Measurements from ENCODE around the gene CSTF1. TPM values are rescaled to one million over a fixed set of nuclear protein-coding genes. Genes with fewer than 3 reads are reported as not detected.
A peak's percentile ranks its signal among the peaks of the same experiment; 100 is the strongest.

Gene CSTF1
- total RNA-seq, 2 donors from 2014 or later = 47.9 to 50.1 TPM

DNA sequence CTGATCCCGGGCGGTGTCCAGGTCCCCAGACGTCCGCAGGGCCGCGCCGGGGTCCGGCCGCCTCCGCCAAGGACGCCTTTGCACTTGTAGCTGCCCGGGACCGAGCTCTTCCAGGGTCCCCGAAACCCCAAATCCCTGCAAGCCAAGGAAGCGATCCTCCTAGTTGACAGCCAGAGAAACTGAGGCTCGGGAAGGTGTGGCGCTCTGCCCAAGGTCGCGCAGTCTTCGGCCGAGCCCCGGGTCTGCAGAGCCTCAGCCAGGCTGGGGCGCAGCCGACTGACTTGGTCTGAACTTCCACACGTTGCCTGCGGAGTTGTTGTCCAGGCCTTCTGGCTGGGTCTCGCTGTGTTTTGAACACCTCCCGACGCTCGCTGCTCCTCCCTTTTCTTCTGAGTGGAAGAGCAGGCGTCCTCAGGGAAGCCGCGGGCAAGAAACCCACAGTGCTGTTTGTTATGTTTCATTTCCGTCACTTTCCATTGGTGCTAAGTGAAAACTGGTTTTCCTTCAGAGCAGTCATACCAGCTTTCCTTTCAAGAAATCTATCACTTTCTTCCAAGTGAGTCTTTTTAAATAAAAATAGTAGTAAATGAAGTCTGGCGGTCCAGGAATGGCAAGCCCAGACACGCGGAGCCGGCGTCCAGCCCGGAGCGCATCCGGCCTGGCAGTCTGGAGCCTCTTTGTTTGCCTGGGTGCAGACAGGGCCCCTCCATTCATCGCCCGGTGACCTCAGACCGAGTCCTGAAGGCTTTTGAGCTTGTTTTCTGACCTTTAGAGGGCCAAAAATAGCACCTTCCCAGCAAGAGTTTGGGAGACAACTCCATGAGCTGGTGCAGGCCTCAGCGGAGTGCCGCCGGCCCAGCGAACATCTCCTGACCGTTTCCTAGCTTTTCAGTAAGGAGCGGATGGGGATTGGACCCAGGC lies 33.0 kb upstream of the CSTF1 start:
- H3K27ac Mint-ChIP-seq = peak overlapping the region; percentile 80
- peaks cover 5% of the 10 kb centered on the region for H3K36me3 Mint-ChIP-seq (ENCODE audit: low read depth)
- no peaks in the 10 kb centered on the region for H3K9me3 Mint-ChIP-seq
- Histone ChIP-seq H3K4me3 (ENCODE audit: low read length) (peak overlapping the region; percentile 91), H3K27me3 (ENCODE audit: control insufficient read depth, insufficient read depth, low read length, poor library complexity, severe bottlenecking) (no peaks in the 10 kb centered on the region), H3K9ac (ENCODE audit: extremely low read depth, low read length, poor library complexity, severe bottlenecking) (peak overlapping the region; percentile 44), H3K36me3 (ENCODE audit: control insufficient read depth, insufficient read depth, low read length) (no peaks in the 10 kb centered on the region), H3K9me3 (ENCODE audit: control insufficient read depth, low read length) (no peaks in the 10 kb centered on the region), H3K4me1 (ENCODE audit: control insufficient read depth, insufficient read depth, low read length) (peaks cover 11% of the 10 kb centered on the region), H3K27ac (ENCODE audit: low read depth, low read length) (peak overlapping the region; percentile 62)
- peak overlapping the region; percentile 82 for H3K4me3 Mint-ChIP-seq
- TF ChIP-seq CTCF (conservative IDR thresholded peaks at IDR 0.05) = no peak
- WGBS, 2 experiments (ENCODE audit: insufficient coverage in 1 of 2, insufficient read length in 1 of 2) = 15 to 25% methylated on average over 36 to 51 of the region's 51 CpGs
- no peaks in the 10 kb centered on the region for H3K27me3 Mint-ChIP-seq (ENCODE audit: insufficient read depth)
- peaks cover 19% of the 10 kb centered on the region for H3K4me1 Mint-ChIP-seq
- DNase-seq = peak; percentile 69

DNA sequence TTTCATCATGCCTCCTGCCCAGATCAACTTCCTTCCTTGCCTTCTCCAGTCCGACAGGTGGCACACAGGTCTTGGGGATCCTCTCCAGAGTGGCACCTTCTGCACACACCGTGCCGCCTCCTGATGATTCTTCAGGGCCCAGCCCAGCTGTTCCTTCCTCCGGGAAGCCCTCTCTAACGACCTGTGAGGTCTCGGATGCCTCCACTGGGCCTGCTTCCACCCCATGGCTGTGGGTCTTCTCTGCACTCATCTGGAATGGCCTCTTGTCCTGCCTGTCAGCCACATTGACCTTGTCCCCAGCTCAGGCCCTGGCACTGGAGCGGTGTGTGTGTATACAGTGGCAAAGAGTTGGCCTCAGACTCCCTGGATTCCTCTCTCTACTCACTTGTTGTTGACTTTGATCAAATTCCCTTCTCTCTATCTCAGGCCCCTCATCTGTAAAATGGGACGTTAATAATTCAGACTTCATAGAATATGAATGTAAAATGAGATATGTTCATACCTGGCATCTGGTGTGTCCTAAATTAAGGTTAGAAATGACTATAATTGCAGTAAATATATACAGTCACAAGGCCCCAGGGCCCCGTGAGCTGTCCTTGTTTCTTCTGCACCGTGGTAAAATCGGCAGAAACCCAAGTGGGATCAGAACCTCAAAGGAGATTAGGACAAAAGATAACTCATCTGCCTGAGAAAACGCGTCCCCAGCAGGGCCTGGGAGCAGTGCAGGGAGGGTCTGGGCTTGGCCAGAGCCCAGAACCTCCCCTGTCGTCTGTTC lies 32.1 kb upstream of the CSTF1 start:
- H3K36me3 ChIP-seq (ENCODE audit: control insufficient read depth, insufficient read depth, low read length) = no peaks in the 10 kb centered on the region
- H3K9ac ChIP-seq (ENCODE audit: extremely low read depth, low read length, poor library complexity, severe bottlenecking) = no peak overlapping the region
- Mint-ChIP-seq H3K27ac (no peak overlapping the region), H3K36me3 (ENCODE audit: low read depth) (peaks cover 11% of the 10 kb centered on the region), H3K27me3 (ENCODE audit: insufficient read depth) (no peaks in the 10 kb centered on the region), H3K4me1 (peaks cover 19% of the 10 kb centered on the region), H3K9me3 (no peaks in the 10 kb centered on the region), H3K4me3 (peak overlapping the region; percentile 82)
- H3K27me3 ChIP-seq (ENCODE audit: control insufficient read depth, insufficient read depth, low read length, poor library complexity, severe bottlenecking) = no peaks in the 10 kb centered on the region
- H3K9me3 ChIP-seq (ENCODE audit: control insufficient read depth, low read length) = no peaks in the 10 kb centered on the region
- WGBS, 2 experiments (ENCODE audit: insufficient coverage in 1 of 2, insufficient read length in 1 of 2) = 76 to 78% methylated on average over 11 to 14 of the region's 14 CpGs
- peak overlapping the region; percentile 62 for H3K27ac ChIP-seq (ENCODE audit: low read depth, low read length)
- H3K4me3 ChIP-seq (ENCODE audit: low read length) = peak overlapping the region; percentile 91
- H3K4me1 ChIP-seq (ENCODE audit: control insufficient read depth, insufficient read depth, low read length) = peaks cover 11% of the 10 kb centered on the region
- DNase-seq = no peak
- TF ChIP-seq CTCF (conservative IDR thresholded peaks at IDR 0.05) = no peak

- H3K4me3 Mint-ChIP-seq = peak overlapping the region; percentile 82
- TF ChIP-seq CTCF (conservative IDR thresholded peaks at IDR 0.05) = no peak
- H3K9me3 ChIP-seq (ENCODE audit: control insufficient read depth, low read length) = no peaks in the 10 kb centered on the region
- no peak overlapping the region for H3K27ac ChIP-seq (ENCODE audit: low read depth, low read length)
- peaks cover 11% of the 10 kb centered on the region for H3K4me1 ChIP-seq (ENCODE audit: control insufficient read depth, insufficient read depth, low read length)
- H3K27me3 Mint-ChIP-seq (ENCODE audit: insufficient read depth) = no peaks in the 10 kb centered on the region
- no peak overlapping the region for H3K4me3 ChIP-seq (ENCODE audit: low read length)
- DNase-seq = no peak
- no peak overlapping the region for H3K27ac Mint-ChIP-seq
- H3K4me1 Mint-ChIP-seq = peaks cover 19% of the 10 kb centered on the region
- peaks cover 17% of the 10 kb centered on the region for H3K36me3 Mint-ChIP-seq (ENCODE audit: low read depth)
- H3K9ac ChIP-seq (ENCODE audit: extremely low read depth, low read length, poor library complexity, severe bottlenecking) = no peak overlapping the region
- WGBS, 2 experiments (ENCODE audit: insufficient coverage in 1 of 2, insufficient read length in 1 of 2) = 58 to 70% methylated on average over 7 to 8 of the region's 8 CpGs
- H3K36me3 ChIP-seq (ENCODE audit: control insufficient read depth, insufficient read depth, low read length) = no peaks in the 10 kb centered on the region
- no peaks in the 10 kb centered on the region for H3K27me3 ChIP-seq (ENCODE audit: control insufficient read depth, insufficient read depth, low read length, poor library complexity, severe bottlenecking)
- H3K9me3 Mint-ChIP-seq = no peaks in the 10 kb centered on the region
These were observed 31.6 kb upstream of the CSTF1 start for GRCh38 chr20:56360908-56361205.

All from endodermal cell (in vitro differentiated cells).